Keratinocyte (primary cell): ENCODE data around the gene NGRN. TPM values are rescaled to one million over a fixed set of nuclear protein-coding genes. Genes with fewer than 3 reads are reported as not detected.

Experiments used
- DNase-seq: peaks from one replicate; pipeline ENCODE4 v3.0.0-alpha.2; 2011; ENCODE audit warnings: low read depth, missing footprints, low spot score
- FAIRE-seq: peaks from 2 replicates; lab custom pipeline; 2011; peaks lifted over from hg19 to GRCh38; lab: Jason Lieb, UNC
- H2AFZ ChIP-seq: 2 replicates; pipeline ENCODE4 v1.6.0; 2012; ENCODE audit warnings: low read length, control low read depth, inconsistent platforms; ENCODE audit not compliant: control insufficient read depth
- H3K27ac ChIP-seq: 2 replicates; pipeline ENCODE4 v1.5.1; 2011; ENCODE audit warnings: low read length; ENCODE audit not compliant: control insufficient read depth, insufficient read depth
- H3K27me3 ChIP-seq: 3 replicates; pipeline ENCODE4 v1.6.0; 2011; ENCODE audit warnings: low read length; ENCODE audit not compliant: control insufficient read depth, insufficient read depth; ENCODE audit errors: extremely low read depth
- H3K36me3 ChIP-seq, 2 experiments: 2 replicates in 1 of 2; 3 replicates in 1 of 2; pipeline ENCODE4 v1.5.1; 2011; ENCODE audit warnings: low read length in 2 of 2, mild to moderate bottlenecking in 1 of 2; ENCODE audit not compliant: control insufficient read depth in 2 of 2, insufficient read depth in 2 of 2; ENCODE audit errors: extremely low read depth in 1 of 2
- H3K4me1 ChIP-seq: 3 replicates; pipeline ENCODE4 v1.5.1; 2011; ENCODE audit warnings: low read length; ENCODE audit not compliant: control insufficient read depth, insufficient read depth; ENCODE audit errors: extremely low read depth
- H3K4me2 ChIP-seq: 3 replicates; pipeline ENCODE4 v1.6.0; 2011; ENCODE audit warnings: low read depth, low read length; ENCODE audit not compliant: control insufficient read depth, insufficient read depth; ENCODE audit errors: extremely low read depth
- H3K4me3 ChIP-seq, 3 experiments: fragments of 200-600 bp in 1 of 3; sonication (generic) in 1 of 3; 2 replicates in 2 of 3; 3 replicates in 1 of 3; pipeline ENCODE4 v1.5.1; 2011 to 2016; ENCODE audit warnings: low read length in 3 of 3, mild to moderate bottlenecking in 3 of 3, control low read depth in 2 of 3, inconsistent platforms in 1 of 3, low read depth in 1 of 3, mixed read lengths in 1 of 3, mixed run types in 1 of 3, moderate library complexity in 1 of 3; ENCODE audit not compliant: control insufficient read depth in 2 of 3, insufficient read depth in 2 of 3; ENCODE audit errors: extremely low read depth in 1 of 3
- H3K79me2 ChIP-seq: 2 replicates; pipeline ENCODE4 v1.6.0; 2012; ENCODE audit warnings: low read length; ENCODE audit not compliant: control insufficient read depth, insufficient read depth
- H3K9ac ChIP-seq: 3 replicates; pipeline ENCODE4 v1.6.0; 2011; ENCODE audit warnings: low read length; ENCODE audit not compliant: control insufficient read depth, insufficient read depth; ENCODE audit errors: extremely low read depth
- H3K9me1 ChIP-seq: 3 replicates; pipeline ENCODE4 v1.6.0; 2011; ENCODE audit warnings: low read length; ENCODE audit not compliant: control insufficient read depth, insufficient read depth; ENCODE audit errors: extremely low read depth
- H3K9me3 ChIP-seq: 2 replicates; pipeline ENCODE4 v1.5.1; 2012; ENCODE audit warnings: low read depth, low read length; ENCODE audit not compliant: control insufficient read depth
- H4K20me1 ChIP-seq: 3 replicates; pipeline ENCODE4 v1.6.0; 2011; ENCODE audit warnings: low read length; ENCODE audit not compliant: control insufficient read depth, insufficient read depth; ENCODE audit errors: extremely low read depth
- CTCF ChIP-seq, 3 experiments: IDR thresholded peaks in 1 of 3; conservative IDR thresholded peaks in 1 of 3; optimal IDR thresholded peaks in 1 of 3; 2 replicates in 2 of 3; 3 replicates in 1 of 3; pipeline versions ENCODE3 to v1.5.1; 2011; ENCODE audit warnings: low read length in 3 of 3, mild to moderate bottlenecking in 3 of 3, moderate library complexity in 2 of 3, control low read depth in 1 of 3, inconsistent platforms in 1 of 3; ENCODE audit not compliant: insufficient read depth in 2 of 3; ENCODE audit errors: extremely low read depth in 1 of 3
- EZH2 ChIP-seq: IDR thresholded peaks from one replicate; pipeline ENCODE4 v1.6.1; 2012; ENCODE audit warnings: inconsistent platforms, mild to moderate bottlenecking, low read length, moderate library complexity
- dilution Hi-C: fragments of 300-500 bp; cut with MboI; formaldehyde crosslinking; loops from one replicate; pipeline ENCODE4 v1.7.0; 2020; ENCODE audit warnings: low sequenced_read_pairs; ENCODE audit not compliant: extremely low pct_ligation_motif_present
- polyA plus RNA-seq, 5 experiments: library from polyadenylated mRNA; depleted of rRNA in 3 of 5; stranded (reverse) in 3 of 5; stranded (forward) in 1 of 5; unstranded in 1 of 5; fragments of >200 nt; gene quantifications; 1 replicate in 1 of 5; 2 replicates in 3 of 5; 3 replicates in 1 of 5; pipeline versions ENCODE4 v1.2.1 to v1.2.3, GENCODE V29; 2011 to 2012; ENCODE audit warnings: missing spikeins in 2 of 5, low read depth in 1 of 5, low replicate concordance in 1 of 5

The NGRN gene
- polyA plus RNA-seq, 1 donor (not counting 4 experiments of a cell fraction or from before 2014, with no cell fraction given), result 54.9 TPM

GRCh38 chr15:90222547-90222946, 42.9 kb upstream of the NGRN start:
- TF ChIP-seq CTCF (optimal IDR thresholded peaks at IDR 0.05 in 1 of 3, IDR thresholded peaks at IDR 0.05 in 1 of 3, conservative IDR thresholded peaks at IDR 0.05 in 1 of 3; ENCODE audit: extremely low read depth in 1 of 3, insufficient read depth in 2 of 3, low read length in 3 of 3) (no peak), EZH2 (no peak)
- peaks cover 8% of the 10 kb centered on the region for H3K4me1 ChIP-seq

GRCh38 chr15:90223441-90224165, 41.9 kb upstream of the NGRN start:
- H3K36me3 ChIP-seq, result peaks cover 49 to 61% of the 10 kb centered on the region in 2 experiments
- dilution Hi-C loops, result no loop called here
- no peaks in the 10 kb centered on the region for H3K4me1 ChIP-seq

More at GRCh38 chr15:90222547-90222946, 42.9 kb upstream of the NGRN start:
- H3K9me3 ChIP-seq, result no peaks in the 10 kb centered on the region
- FAIRE-seq (no peak), DNase-seq (no peak)
- no peak overlapping the region for H3K9ac ChIP-seq
- dilution Hi-C loops, result no loop called here
- no peak overlapping the region for H3K27ac ChIP-seq
- H3K4me2 ChIP-seq, result no peak overlapping the region
- H3K36me3 ChIP-seq, result peaks cover 46 to 59% of the 10 kb centered on the region in 2 experiments
- peaks cover 27% of the 10 kb centered on the region for H3K79me2 ChIP-seq
- no peaks in the 10 kb centered on the region for H4K20me1 ChIP-seq
- H3K4me3 ChIP-seq, result no peak overlapping the region
- H2AFZ ChIP-seq, result no peak overlapping the region
- H3K27me3 ChIP-seq, result no peaks in the 10 kb centered on the region
- peaks cover 4% of the 10 kb centered on the region for H3K9me1 ChIP-seq

More at GRCh38 chr15:90223441-90224165, 41.9 kb upstream of the NGRN start:
- Histone ChIP-seq H4K20me1 (no peaks in the 10 kb centered on the region), H3K9ac (no peak overlapping the region), H3K79me2 (peaks cover 19% of the 10 kb centered on the region), H3K4me3 (no peak overlapping the region), H3K27me3 (no peaks in the 10 kb centered on the region), H3K4me2 (no peak overlapping the region), H3K9me1 (peaks cover 2% of the 10 kb centered on the region), H2AFZ (no peak overlapping the region), H3K27ac (no peak overlapping the region), H3K9me3 (no peaks in the 10 kb centered on the region)
- no peak for DNase-seq
- no peak for FAIRE-seq
- TF ChIP-seq CTCF (optimal IDR thresholded peaks at IDR 0.05 in 1 of 3, IDR thresholded peaks at IDR 0.05 in 1 of 3, conservative IDR thresholded peaks at IDR 0.05 in 1 of 3; ENCODE audit: extremely low read depth in 1 of 3, insufficient read depth in 2 of 3, low read length in 3 of 3) (no peak), EZH2 (no peak)
